SK-N-SH (cell line): ENCODE measurements around the gene TMIGD2. TPM values are rescaled to one million over a fixed set of nuclear protein-coding genes. Genes with fewer than 3 reads are reported as not detected.
A peak's percentile ranks its signal among the peaks of the same experiment; 100 is the strongest.

Experiments used
- CTCF ChIA-PET: fragments of 300-600, 350-600 bp; formaldehyde crosslinking; extraction: SDS; loops from one replicate; lab custom pipeline; 2021; lab: Yijun Ruan, JAX
- POLR2A ChIA-PET: fragments of 350-600 bp; sonication (Branson Sonifier 250); formaldehyde crosslinking; extraction: SDS; loops from one replicate; lab custom pipeline; 2020; ENCODE audit warnings: antibody characterized with exemption, inconsistent platforms; lab: Yijun Ruan, JAX
- DNase-seq: peaks from one replicate; pipeline ENCODE4 v3.0.0; 2012
- H2AFZ ChIP-seq: fragments of 200-600 bp; sonication (generic); 2 replicates; pipeline ENCODE4 v1.8.1; 2016; ENCODE audit warnings: antibody characterized with exemption, mild to moderate bottlenecking, low read depth
- H3F3A ChIP-seq: fragments of 200-600 bp; sonication (generic); replicated peaks from 2 replicates; pipeline ENCODE3; 2016; ENCODE audit warnings: antibody characterized with exemption, mild to moderate bottlenecking; ENCODE audit not compliant: insufficient read depth
- H3K27ac ChIP-seq, 2 experiments: fragments of 200-500 bp in 1 of 2; fragments of 200-600 bp in 1 of 2; sonication (Bioruptor generic) in 1 of 2; sonication (generic), shearing (Covaris generic) in 1 of 2; 2 replicates each; pipeline versions ENCODE4 v1.5.1 to v1.6.1; 2014 to 2016; ENCODE audit warnings: low read depth in 2 of 2, inconsistent platforms in 1 of 2, low read length in 1 of 2, mild to moderate bottlenecking in 1 of 2, mixed read lengths in 1 of 2
- H3K27me3 ChIP-seq: fragments of 200-600 bp; sonication (generic), shearing (Covaris generic); 2 replicates; pipeline ENCODE4 v1.6.1; 2016; ENCODE audit warnings: mixed run types; ENCODE audit not compliant: insufficient read depth
- H3K36me3 ChIP-seq, 2 experiments: fragments of 200-500 bp in 1 of 2; fragments of 200-600 bp in 1 of 2; sonication (Bioruptor generic) in 1 of 2; sonication (generic) in 1 of 2; replicated peaks in 1 of 2; 2 replicates each; pipeline versions ENCODE3 to v1.5.1; 2014 to 2016; ENCODE audit warnings: low read length in 1 of 2, mild to moderate bottlenecking in 1 of 2; ENCODE audit not compliant: insufficient read depth in 2 of 2, control insufficient read depth in 1 of 2
- H3K4me1 ChIP-seq, 2 experiments: fragments of 200-500 bp in 1 of 2; fragments of 200-600 bp in 1 of 2; sonication (Bioruptor generic) in 1 of 2; sonication (generic), shearing (Covaris generic) in 1 of 2; 2 replicates each; pipeline versions ENCODE4 v1.5.1 to v1.6.1; 2014 to 2016; ENCODE audit warnings: low read depth in 1 of 2, low read length in 1 of 2, mixed run types in 1 of 2; ENCODE audit not compliant: insufficient read depth in 2 of 2, control insufficient read depth in 1 of 2
- H3K4me2 ChIP-seq: fragments of 200-600 bp; sonication (generic), shearing (Covaris generic); 2 replicates; pipeline ENCODE4 v1.6.1; 2017; ENCODE audit warnings: mixed run types
- H3K4me3 ChIP-seq, 2 experiments: fragments of 200-500 bp in 1 of 2; fragments of 200-600 bp in 1 of 2; sonication (Bioruptor generic) in 1 of 2; sonication (generic), shearing (Covaris generic) in 1 of 2; 2 replicates each; pipeline versions ENCODE4 v1.5.1 to v1.8.1; 2014 to 2016; ENCODE audit warnings: low read depth in 2 of 2, inconsistent platforms in 1 of 2, low read length in 1 of 2, mild to moderate bottlenecking in 1 of 2, mixed read lengths in 1 of 2, moderate library complexity in 1 of 2
- H3K79me2 ChIP-seq: fragments of 200-600 bp; sonication (generic); 2 replicates; pipeline ENCODE4 v1.8.1; 2017; ENCODE audit warnings: mild to moderate bottlenecking; ENCODE audit not compliant: insufficient read depth
- H3K9ac ChIP-seq: fragments of 200-600 bp; sonication (generic); 2 replicates; pipeline ENCODE4 v1.6.1; 2017; ENCODE audit warnings: mixed run types
- H3K9me2 ChIP-seq: fragments of 200-600 bp; sonication (generic); 2 replicates; pipeline ENCODE4 v1.6.1; 2017; ENCODE audit warnings: mixed run types
- H3K9me3 ChIP-seq: fragments of 200-600 bp; sonication (generic); 2 replicates; pipeline ENCODE4 v1.6.1; 2017; ENCODE audit warnings: mixed run types, mild to moderate bottlenecking, moderate library complexity
- H4K20me1 ChIP-seq: fragments of 200-600 bp; sonication (generic); 2 replicates; pipeline ENCODE4 v1.6.1; 2017; ENCODE audit warnings: mild to moderate bottlenecking, mixed run types; ENCODE audit not compliant: insufficient read depth
- CHD2 ChIP-seq: fragments of 150-350 bp; IDR thresholded peaks from 2 replicates; pipeline ENCODE4 v1.6.1; 2018; ENCODE audit warnings: low read length; ENCODE audit not compliant: partially characterized antibody
- EZH2phosphoT487 ChIP-seq: fragments of 200-600 bp; sonication (generic); IDR thresholded peaks from 2 replicates; pipeline ENCODE4 v1.6.1; 2017; ENCODE audit warnings: low read depth, mixed run types, mild to moderate bottlenecking, antibody characterized with exemption, moderate library complexity, borderline replicate concordance
- GABPA ChIP-seq: IDR thresholded peaks from 2 replicates; pipeline ENCODE4 v1.4.0; 2012; ENCODE audit warnings: low read depth, mild to moderate bottlenecking
- IRF3 ChIP-seq: fragments of 150-350 bp; IDR thresholded peaks from 2 replicates; pipeline ENCODE4 v1.6.1; 2016; ENCODE audit warnings: mild to moderate bottlenecking, low read depth, low read length
- JUND ChIP-seq: IDR thresholded peaks from 2 replicates; pipeline ENCODE4 v1.4.0; 2012
- MEF2A ChIP-seq: IDR thresholded peaks from 2 replicates; pipeline ENCODE4 v1.4.0; 2012; ENCODE audit warnings: low read depth, borderline replicate concordance
- NFIC ChIP-seq: IDR thresholded peaks from 2 replicates; pipeline ENCODE4 v1.4.0; 2012; ENCODE audit warnings: borderline replicate concordance
- NRF1 ChIP-seq: IDR thresholded peaks from 2 replicates; pipeline ENCODE4 v1.6.1; 2012; ENCODE audit warnings: low read depth, mild to moderate bottlenecking, low read length
- PBX3 ChIP-seq: IDR thresholded peaks from 2 replicates; pipeline ENCODE4; 2012
- POLR2AphosphoS5 ChIP-seq: IDR thresholded peaks from 2 replicates; pipeline ENCODE4 v1.6.1; 2012; ENCODE audit warnings: low read depth, low read length
- RAD21 ChIP-seq: IDR thresholded peaks from 2 replicates; pipeline ENCODE4 v1.6.1; 2012; ENCODE audit warnings: mild to moderate bottlenecking, low read length
- REST ChIP-seq: IDR thresholded peaks from 2 replicates; pipeline ENCODE4 v1.6.1; 2012; ENCODE audit warnings: mild to moderate bottlenecking, low read depth, low read length, moderate library complexity
- SIN3A ChIP-seq: IDR thresholded peaks from 2 replicates; pipeline ENCODE4 v1.6.1; 2012; ENCODE audit warnings: low read depth, mild to moderate bottlenecking, low read length, moderate library complexity, borderline replicate concordance
- TCF12 ChIP-seq: IDR thresholded peaks from 2 replicates; pipeline ENCODE4 v1.4.0; 2012
- TEAD4 ChIP-seq: IDR thresholded peaks from 2 replicates; pipeline ENCODE4 v1.4.0; 2012; ENCODE audit warnings: mild to moderate bottlenecking, borderline replicate concordance; ENCODE audit not compliant: insufficient read depth
- USF1 ChIP-seq: IDR thresholded peaks from 2 replicates; pipeline ENCODE4 v1.4.0; 2012; ENCODE audit warnings: low read depth, borderline replicate concordance
- USF2 ChIP-seq: fragments of 150-350 bp; IDR thresholded peaks from 2 replicates; pipeline ENCODE4 v1.6.1; 2017; ENCODE audit warnings: antibody characterized with exemption, low read length, low read depth, borderline replicate concordance
- WGBS: methylation state at CpG from one replicate; pipeline ENCODE4 v1.1.6; 2017; ENCODE audit warnings: low lambda C conversion rate; 5-methylcytosine and 5-hydroxymethylcytosine counted together
- polyA plus RNA-seq, 3 experiments: library from polyadenylated mRNA; depleted of rRNA; stranded (reverse); fragments of >200 nt; gene quantifications; 2 replicates each; pipeline ENCODE4 v1.2.3, GENCODE V29; 2012

TMIGD2 gene
- polyA plus RNA-seq, 1 of the 3 experiments (the other 2 are of a cell fraction): not detected

GRCh38 chr19:4305659-4306058 is 3.5 kb upstream of the TMIGD2 start:
- no peak for DNase-seq
- no peaks in the 10 kb centered on the region for H3K79me2 ChIP-seq
- H3K27me3 ChIP-seq: no peaks in the 10 kb centered on the region
- peaks cover 0 to 16% of the 10 kb centered on the region in 2 experiments; a peak in 1 of 4 replicates for H3K4me1 ChIP-seq
- peak overlapping the region in 1 of 2 experiments; percentile 43; a peak in 1 of 4 replicates for H3K4me3 ChIP-seq
- no peak overlapping the region for H3K9ac ChIP-seq
- H3K27ac ChIP-seq: no peak overlapping the region
- H3K9me3 ChIP-seq: no peaks in the 10 kb centered on the region
- H3K9me2 ChIP-seq: no peaks in the 10 kb centered on the region
- over 99% methylated on average over 14 of the region's 16 CpGs for WGBS
- H2AFZ ChIP-seq: no peak overlapping the region
- POLR2A ChIA-PET: interaction anchor here (1.0 to 2.0 kb wide), 2 partner anchors 19 to 38 kb away, joined by 3 to 13 read pairs; partner anchors contain the start of gene MPND
- TF ChIP-seq POLR2AphosphoS5: no peak
- TF ChIP-seq GABPA: no peak
- no peak for TF ChIP-seq IRF3
- TF ChIP-seq RAD21: no peak
- TF ChIP-seq REST: no peak
- no peak for TF ChIP-seq SIN3A
- no peak for TF ChIP-seq TEAD4
- no peak for TF ChIP-seq NRF1
- no peak for TF ChIP-seq PBX3
- no peak for TF ChIP-seq USF2
- TF ChIP-seq TCF12: no peak
- no peak for TF ChIP-seq MEF2A
- no peak for TF ChIP-seq JUND
- TF ChIP-seq USF1: no peak
- no peak for TF ChIP-seq EZH2phosphoT487
- no peak for TF ChIP-seq NFIC
- no peak for TF ChIP-seq CHD2
- TF ChIP-seq, all 33 proteins: peak for 0
- peaks cover 4 to 7% of the 10 kb centered on the region in 2 experiments for H3K36me3 ChIP-seq
- no peaks in the 10 kb centered on the region for H3F3A ChIP-seq
- CTCF ChIA-PET: interaction anchor here (1.2 to 4.2 kb wide), 3 partner anchors 10 to 47 kb away, joined by 3 to 22 read pairs (median 8); no protein-coding TSS in a partner anchor
- 0 out of 2 replicates have a peak overlapping the region, but pooled peaks have one; percentile 24 for H3K4me2 ChIP-seq
- no peaks in the 10 kb centered on the region for H4K20me1 ChIP-seq
